Activated CD8-positive, alpha-beta memory T cell treated with anti-CD3 and anti-CD28 coated beads, Interleukin-2, amount 10 ng/mL, durations not matched to agents 7 days and 5 days (primary cell): Measurements from ENCODE around the gene TEX13C. TPM values are rescaled to one million over a fixed set of nuclear protein-coding genes. Genes with fewer than 3 reads are reported as not detected.
"Not testable (repeated sequence)": the region's sequence is repeated elsewhere in the genome, so short reads cannot be mapped to it uniquely, and the experiment has no call there.

Experiments
- ATAC-seq: fragments of 150-1000 bp; cut with Tn5 transposase; one replicate; pipeline ENCODE4 v1.10.0; 2021; ENCODE audit warnings: moderate library complexity
- CTCF ChIA-PET: fragments of 350-600 bp; sonication (Branson Sonifier 250); formaldehyde crosslinking; loops from one replicate; lab custom pipeline; 2021; ENCODE audit warnings: antibody characterized with exemption; lab: Charles Lee
- DNase-seq: peaks from one replicate; pipeline ENCODE4 v3.0.0-alpha.2; 2020
- H3K27ac Mint-ChIP-seq: one replicate; pipeline ENCODE4 v1.8.0; 2021; ENCODE audit warnings: mild to moderate bottlenecking, mixed read lengths
- H3K27me3 Mint-ChIP-seq: one replicate; pipeline ENCODE4 v1.8.0; 2021; ENCODE audit warnings: mixed read lengths
- H3K36me3 Mint-ChIP-seq: one replicate; pipeline ENCODE4 v1.8.0; 2021; ENCODE audit warnings: mild to moderate bottlenecking, mixed read lengths
- H3K4me1 Mint-ChIP-seq: one replicate; pipeline ENCODE4 v1.8.0; 2021; ENCODE audit warnings: mixed read lengths
- H3K4me3 Mint-ChIP-seq: one replicate; pipeline ENCODE4 v1.8.0; 2021; ENCODE audit warnings: mild to moderate bottlenecking, moderate library complexity, mixed read lengths
- H3K9me3 Mint-ChIP-seq: one replicate; pipeline ENCODE4 v1.8.0; 2022; ENCODE audit warnings: low read depth, mixed read lengths
- total RNA-seq, 2 experiments: library from RNA; stranded (reverse); gene quantifications; one replicate each; pipeline ENCODE4 v1.2.3, GENCODE V29; 2021

Gene TEX13C
- total RNA-seq, result not detected

GRCh38 chrX:125319646-125320521 lies at the start of gene TEX13C:
Gene TEX13C (plus strand): TSS chrX:125319871. CDS start chrX:125320120, 249 bp downstream.
- CTCF ChIA-PET, result no interaction called here
- Mint-ChIP-seq H3K4me3 (no peak within 1 kb of the TSS), H3K4me1 (no peaks in the 10 kb centered on the region), H3K27me3 (peaks cover 2% of the 10 kb centered on the region), H3K27ac (no peak within 1 kb of the TSS), H3K9me3 (no peaks in the 10 kb centered on the region), H3K36me3 (no peaks in the 10 kb centered on the region)
- DNase-seq (no peak), ATAC-seq (no peak)

GRCh38 chrX:125287282-125287681 lies 32.4 kb upstream of the TEX13C start:
- H3K4me3 Mint-ChIP-seq, result no peak overlapping the region
- no peak overlapping the region for H3K27ac Mint-ChIP-seq
- no peaks in the 10 kb centered on the region for H3K27me3 Mint-ChIP-seq
- no peaks in the 10 kb centered on the region for H3K9me3 Mint-ChIP-seq
- DNase-seq (no peak), ATAC-seq (no peak)
- no peaks in the 10 kb centered on the region for H3K36me3 Mint-ChIP-seq
- CTCF ChIA-PET, result no interaction called here
- H3K4me1 Mint-ChIP-seq, result no peaks in the 10 kb centered on the region

- Mint-ChIP-seq H3K9me3 (no peaks in the 10 kb centered on the region), H3K4me1 (no peaks in the 10 kb centered on the region), H3K4me3 (no peak overlapping the region), H3K27me3 (no peaks in the 10 kb centered on the region), H3K36me3 (no peaks in the 10 kb centered on the region), H3K27ac (no peak overlapping the region)
- CTCF ChIA-PET, result no interaction called here
- ATAC-seq (no peak), DNase-seq (no peak)
Measured at GRCh38 chrX:125288343-125288742, 31.3 kb upstream of the TEX13C start.

GRCh38 chrX:125289209-125289608 lies 30.5 kb upstream of the TEX13C start:
- Mint-ChIP-seq H3K27me3 (no peaks in the 10 kb centered on the region), H3K4me3 (no peak overlapping the region), H3K27ac (no peak overlapping the region), H3K9me3 (no peaks in the 10 kb centered on the region), H3K36me3 (no peaks in the 10 kb centered on the region), H3K4me1 (peaks cover 5% of the 10 kb centered on the region)
- DNase-seq (no peak), ATAC-seq (no peak)
- CTCF ChIA-PET, result no interaction called here

GRCh38 chrX:125289920-125290319 lies 29.8 kb upstream of the TEX13C start:
- Mint-ChIP-seq H3K9me3 (no peaks in the 10 kb centered on the region), H3K4me3 (no peak overlapping the region), H3K36me3 (no peaks in the 10 kb centered on the region), H3K27ac (no peak overlapping the region), H3K4me1 (peaks cover 12% of the 10 kb centered on the region), H3K27me3 (no peaks in the 10 kb centered on the region)
- CTCF ChIA-PET, result no interaction called here
- no peak for ATAC-seq
- no peak for DNase-seq

DNA sequence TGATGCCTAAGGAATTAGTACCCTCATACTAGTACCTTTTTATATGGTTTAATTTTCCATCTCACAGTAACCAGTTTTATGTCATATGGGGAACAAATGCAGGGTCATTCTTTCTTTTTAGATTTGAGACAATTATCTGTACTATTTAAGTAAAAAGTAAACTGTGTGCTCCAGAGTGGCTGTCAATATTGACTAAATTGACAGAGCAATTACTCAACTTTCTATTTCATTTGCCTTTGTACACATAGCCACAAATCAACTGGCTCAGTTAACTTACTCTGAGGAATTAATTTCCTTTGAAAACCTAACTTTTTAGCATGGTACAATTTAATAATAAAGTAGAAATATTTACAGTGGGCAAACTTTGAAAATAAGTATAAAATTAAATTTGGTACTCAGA lies 28.5 kb upstream of the TEX13C start:
- no peaks in the 10 kb centered on the region for H3K9me3 Mint-ChIP-seq
- no peaks in the 10 kb centered on the region for H3K27me3 Mint-ChIP-seq
- peaks cover 17% of the 10 kb centered on the region for H3K4me1 Mint-ChIP-seq
- no peaks in the 10 kb centered on the region for H3K36me3 Mint-ChIP-seq
- no peak overlapping the region for H3K4me3 Mint-ChIP-seq
- ATAC-seq (no peak), DNase-seq (no peak)
- CTCF ChIA-PET, result no interaction called here
- no peak overlapping the region for H3K27ac Mint-ChIP-seq

- DNase-seq, result no peak
- Mint-ChIP-seq H3K9me3 (no peaks in the 10 kb centered on the region), H3K27me3 (no peaks in the 10 kb centered on the region), H3K27ac (peak overlapping the region; percentile 77), H3K4me3 (peak overlapping the region; percentile 31), H3K4me1 (peaks cover 17% of the 10 kb centered on the region), H3K36me3 (no peaks in the 10 kb centered on the region)
- ATAC-seq, result peak; percentile 79
- CTCF ChIA-PET, result no interaction called here
Measured at GRCh38 chrX:125293850-125294780, 25.6 kb upstream of the TEX13C start.

DNA sequence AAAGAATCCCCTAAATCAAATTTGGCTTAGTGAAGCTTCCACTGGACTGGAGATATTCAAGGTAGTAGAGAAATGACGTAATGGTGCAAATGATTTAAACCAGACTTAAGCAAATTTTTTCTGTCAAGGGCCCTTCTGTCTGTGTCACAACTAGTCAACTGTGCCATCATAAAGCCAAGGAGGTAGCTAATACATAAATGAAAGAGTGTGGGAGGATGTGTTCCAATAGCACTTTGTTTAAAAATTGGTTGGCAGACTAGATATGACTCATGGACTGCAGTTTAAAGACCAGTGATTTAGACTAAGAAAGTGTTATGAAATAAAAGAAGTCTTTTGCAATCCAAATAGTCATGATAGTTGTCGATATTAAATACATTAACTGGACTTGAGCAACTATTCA lies 24.3 kb upstream of the TEX13C start:
- Mint-ChIP-seq H3K27me3 (no peaks in the 10 kb centered on the region), H3K9me3 (no peaks in the 10 kb centered on the region), H3K4me3 (no peak overlapping the region), H3K27ac (peak overlapping the region; percentile 77), H3K36me3 (no peaks in the 10 kb centered on the region), H3K4me1 (peaks cover 17% of the 10 kb centered on the region)
- CTCF ChIA-PET, result no interaction called here
- no peak for DNase-seq
- peak; percentile 74 for ATAC-seq

- DNase-seq (no peak), ATAC-seq (no peak)
- H3K4me3 Mint-ChIP-seq, result no peak overlapping the region
- no peaks in the 10 kb centered on the region for H3K36me3 Mint-ChIP-seq
- no peaks in the 10 kb centered on the region for H3K27me3 Mint-ChIP-seq
- no peak overlapping the region for H3K27ac Mint-ChIP-seq
- CTCF ChIA-PET, result no interaction called here
- no peaks in the 10 kb centered on the region for H3K9me3 Mint-ChIP-seq
- peaks cover 14% of the 10 kb centered on the region for H3K4me1 Mint-ChIP-seq
Measured at GRCh38 chrX:125298871-125299270, 20.8 kb upstream of the TEX13C start.

- Mint-ChIP-seq H3K27me3 (peaks cover 5% of the 10 kb centered on the region), H3K9me3 (no peaks in the 10 kb centered on the region)
- ATAC-seq, result no peak
Measured at GRCh38 chrX:125306335-125306866, 13.3 kb upstream of the TEX13C start.

GRCh38 chrX:125308653-125309052 lies 11.0 kb upstream of the TEX13C start:
- H3K27ac Mint-ChIP-seq, result no peak overlapping the region
- peaks cover 5% of the 10 kb centered on the region for H3K27me3 Mint-ChIP-seq
- DNase-seq, result no peak
- H3K4me1 Mint-ChIP-seq, result no peaks in the 10 kb centered on the region
- CTCF ChIA-PET, result no interaction called here
- no peaks in the 10 kb centered on the region for H3K9me3 Mint-ChIP-seq
- H3K4me3 Mint-ChIP-seq, result no peak overlapping the region
- H3K36me3 Mint-ChIP-seq, result no peaks in the 10 kb centered on the region
- no peak for ATAC-seq

More at GRCh38 chrX:125306335-125306866, 13.3 kb upstream of the TEX13C start:
- H3K4me3 Mint-ChIP-seq, result no peak overlapping the region
- H3K4me1 Mint-ChIP-seq, result no peaks in the 10 kb centered on the region
- no peak overlapping the region for H3K27ac Mint-ChIP-seq
- DNase-seq, result no peak
- CTCF ChIA-PET, result no interaction called here
- no peaks in the 10 kb centered on the region for H3K36me3 Mint-ChIP-seq

DNA sequence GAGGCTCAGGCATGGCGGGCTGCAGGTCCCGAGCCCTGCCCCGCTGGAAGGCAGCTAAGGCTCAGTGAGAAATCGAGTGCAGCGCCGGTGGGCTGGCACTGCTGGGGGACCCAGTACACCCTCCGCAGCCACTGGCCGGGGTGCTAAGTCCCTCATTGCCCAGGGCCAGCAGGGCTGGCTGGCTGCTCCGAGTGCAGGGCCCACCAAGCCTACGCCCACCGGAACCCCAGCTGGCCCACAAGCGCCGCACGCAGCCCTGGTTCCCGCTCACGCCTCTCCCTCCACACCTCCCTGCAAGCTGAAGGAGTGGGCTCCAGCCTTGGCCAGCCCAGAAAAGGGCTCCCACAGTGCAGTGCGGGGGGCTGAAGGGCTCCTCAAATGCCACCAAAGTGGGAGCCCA lies 505 bp upstream of the TEX13C start:
- CTCF ChIA-PET, DNase-seq, H3K27ac Mint-ChIP-seq, H3K4me3 Mint-ChIP-seq, H3K9me3 Mint-ChIP-seq, H3K36me3 Mint-ChIP-seq, ATAC-seq, H3K4me1 Mint-ChIP-seq, H3K27me3 Mint-ChIP-seq: not testable (repeated sequence)

- H3K4me3 Mint-ChIP-seq, result no peak overlapping the region
- H3K4me1 Mint-ChIP-seq, result no peaks in the 10 kb centered on the region
- peaks cover 2% of the 10 kb centered on the region for H3K27me3 Mint-ChIP-seq
- no peak for DNase-seq
- CTCF ChIA-PET, result no interaction called here
- no peak for ATAC-seq
- no peaks in the 10 kb centered on the region for H3K36me3 Mint-ChIP-seq
- no peaks in the 10 kb centered on the region for H3K9me3 Mint-ChIP-seq
- H3K27ac Mint-ChIP-seq, result no peak overlapping the region
Measured at GRCh38 chrX:125322431-125322830, 2.8 kb downstream of the TEX13C start.
